ENCODE data around the gene PLEKHH3.

The PLEKHH3 gene

GRCh38 chr17:42702446-42702845 is 25.7 kb upstream of the PLEKHH3 start:
- Histone ChIP-seq H3K36me3 (ENCODE audit: insufficient read depth, low read length) (peaks cover 27% of the 10 kb centered on the region; the same call in 1 of the 2 replicates), H3K9me3 (ENCODE audit: insufficient read depth, low read depth, low read length) (no peaks in the 10 kb centered on the region), H3K4me2 (ENCODE audit: low read depth, low read length, poor library complexity, severe bottlenecking) (no peak overlapping the region), H3K4me1 (ENCODE audit: insufficient read depth, low read length, poor library complexity, severe bottlenecking) (peaks cover 6% of the 10 kb centered on the region), H3F3A (ENCODE audit: low read depth) (no peaks in the 10 kb centered on the region), H3K9me2 (replicated peaks; ENCODE audit: low read depth, low read length) (no peaks in the 10 kb centered on the region), H2AFZ (ENCODE audit: low read length) (no peak overlapping the region), H3K79me2 (ENCODE audit: insufficient read depth, low read length) (no peaks in the 10 kb centered on the region), H3K4me3 (ENCODE audit: low read length, poor library complexity, severe bottlenecking) (no peak overlapping the region), H3K27me3 (ENCODE audit: insufficient read depth, low read length, poor library complexity, severe bottlenecking) (no peaks in the 10 kb centered on the region), H4K20me1 (ENCODE audit: insufficient read depth, low read length, poor library complexity, severe bottlenecking) (peaks cover 4% of the 10 kb centered on the region), H3K9ac (ENCODE audit: low read depth, low read length, poor library complexity, severe bottlenecking) (no peak overlapping the region)
- no peak for TF ChIP-seq EZH2phosphoT487 (IDR thresholded peaks at IDR 0.05; ENCODE audit: borderline replicate concordance)
- TF ChIP-seq, protein P1, sequence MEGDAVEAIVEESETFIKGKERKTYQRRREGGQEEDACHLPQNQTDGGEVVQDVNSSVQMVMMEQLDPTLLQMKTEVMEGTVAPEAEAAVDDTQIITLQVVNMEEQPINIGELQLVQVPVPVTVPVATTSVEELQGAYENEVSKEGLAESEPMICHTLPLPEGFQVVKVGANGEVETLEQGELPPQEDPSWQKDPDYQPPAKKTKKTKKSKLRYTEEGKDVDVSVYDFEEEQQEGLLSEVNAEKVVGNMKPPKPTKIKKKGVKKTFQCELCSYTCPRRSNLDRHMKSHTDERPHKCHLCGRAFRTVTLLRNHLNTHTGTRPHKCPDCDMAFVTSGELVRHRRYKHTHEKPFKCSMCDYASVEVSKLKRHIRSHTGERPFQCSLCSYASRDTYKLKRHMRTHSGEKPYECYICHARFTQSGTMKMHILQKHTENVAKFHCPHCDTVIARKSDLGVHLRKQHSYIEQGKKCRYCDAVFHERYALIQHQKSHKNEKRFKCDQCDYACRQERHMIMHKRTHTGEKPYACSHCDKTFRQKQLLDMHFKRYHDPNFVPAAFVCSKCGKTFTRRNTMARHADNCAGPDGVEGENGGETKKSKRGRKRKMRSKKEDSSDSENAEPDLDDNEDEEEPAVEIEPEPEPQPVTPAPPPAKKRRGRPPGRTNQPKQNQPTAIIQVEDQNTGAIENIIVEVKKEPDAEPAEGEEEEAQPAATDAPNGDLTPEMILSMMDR (conservative IDR thresholded peaks at IDR 0.05; ENCODE audit: low read length), result no peak

DNA sequence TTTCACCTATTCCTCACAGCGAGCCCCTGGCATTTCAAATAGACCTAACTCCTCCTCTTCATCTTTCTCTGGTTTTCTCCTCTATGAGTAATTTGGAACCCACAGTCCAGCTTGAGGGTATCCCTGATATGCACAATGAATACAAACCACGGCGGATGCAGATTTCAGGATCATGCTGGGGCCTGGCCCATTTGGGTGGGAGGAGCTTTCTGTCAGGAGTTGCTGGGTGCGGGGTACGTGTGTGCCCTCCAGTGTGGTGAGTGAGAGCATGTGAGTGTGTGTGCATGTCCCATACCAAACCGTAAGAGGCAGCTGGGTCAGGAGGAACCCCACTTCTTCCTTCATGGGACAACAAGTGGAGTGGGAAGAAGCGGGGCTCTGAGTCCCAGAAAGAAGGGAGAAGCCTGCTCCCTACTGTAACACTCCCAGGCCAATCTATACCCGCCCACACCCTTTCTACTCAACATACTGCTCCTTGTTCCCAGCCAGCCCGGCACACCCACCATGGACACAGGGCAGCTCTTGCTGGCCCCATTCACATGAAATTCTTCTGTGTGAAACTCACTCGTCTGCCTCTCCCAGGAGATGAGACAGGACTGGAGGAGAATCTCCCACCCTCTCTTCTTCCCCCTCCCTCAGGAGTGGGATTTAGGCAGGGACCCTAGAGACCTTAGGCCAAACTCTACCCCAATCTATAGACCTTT is 23.9 kb upstream of the PLEKHH3 start:
- H3K27me3 ChIP-seq (ENCODE audit: insufficient read depth, low read length, poor library complexity, severe bottlenecking), result no peaks in the 10 kb centered on the region
- H2AFZ ChIP-seq (ENCODE audit: low read length), result no peak overlapping the region
- H3K36me3 ChIP-seq (ENCODE audit: insufficient read depth, low read length), result peaks cover 22% of the 10 kb centered on the region; the same call in 1 of the 2 replicates
- no peak overlapping the region for H3K4me2 ChIP-seq (ENCODE audit: low read depth, low read length, poor library complexity, severe bottlenecking)
- no peaks in the 10 kb centered on the region for H3K4me1 ChIP-seq (ENCODE audit: insufficient read depth, low read length, poor library complexity, severe bottlenecking)
- H3K9ac ChIP-seq (ENCODE audit: low read depth, low read length, poor library complexity, severe bottlenecking), result no peak overlapping the region
- TF ChIP-seq EZH2phosphoT487 (IDR thresholded peaks at IDR 0.05; ENCODE audit: borderline replicate concordance), result no peak
- TF ChIP-seq, protein P1 (conservative IDR thresholded peaks at IDR 0.05; ENCODE audit: low read length), result no peak
- H3K9me2 ChIP-seq (replicated peaks; ENCODE audit: low read depth, low read length), result no peaks in the 10 kb centered on the region
- no peak overlapping the region for H3K4me3 ChIP-seq (ENCODE audit: low read length, poor library complexity, severe bottlenecking)
- no peaks in the 10 kb centered on the region for H3K9me3 ChIP-seq (ENCODE audit: insufficient read depth, low read depth, low read length)
- H3K79me2 ChIP-seq (ENCODE audit: insufficient read depth, low read length), result no peaks in the 10 kb centered on the region
- H4K20me1 ChIP-seq (ENCODE audit: insufficient read depth, low read length, poor library complexity, severe bottlenecking), result no peaks in the 10 kb centered on the region
- H3F3A ChIP-seq (ENCODE audit: low read depth), result no peaks in the 10 kb centered on the region

- H3K27me3 ChIP-seq (ENCODE audit: insufficient read depth, low read length, poor library complexity, severe bottlenecking), result no peaks in the 10 kb centered on the region
- H3K79me2 ChIP-seq (ENCODE audit: insufficient read depth, low read length), result no peaks in the 10 kb centered on the region
- TF ChIP-seq, protein P1 (conservative IDR thresholded peaks at IDR 0.05; ENCODE audit: low read length), result no peak
- no peak for TF ChIP-seq EZH2phosphoT487 (IDR thresholded peaks at IDR 0.05; ENCODE audit: borderline replicate concordance)
- no peak overlapping the region for H3K4me2 ChIP-seq (ENCODE audit: low read depth, low read length, poor library complexity, severe bottlenecking)
- no peaks in the 10 kb centered on the region for H3K9me2 ChIP-seq (replicated peaks; ENCODE audit: low read depth, low read length)
- H3F3A ChIP-seq (ENCODE audit: low read depth), result no peaks in the 10 kb centered on the region
- H2AFZ ChIP-seq (ENCODE audit: low read length), result no peak overlapping the region
- H3K36me3 ChIP-seq (ENCODE audit: insufficient read depth, low read length), result peaks cover 9% of the 10 kb centered on the region; the same call in 1 of the 2 replicates
- H4K20me1 ChIP-seq (ENCODE audit: insufficient read depth, low read length, poor library complexity, severe bottlenecking), result no peaks in the 10 kb centered on the region
- H3K9me3 ChIP-seq (ENCODE audit: insufficient read depth, low read depth, low read length), result no peaks in the 10 kb centered on the region
- H3K4me3 ChIP-seq (ENCODE audit: low read length, poor library complexity, severe bottlenecking), result no peak overlapping the region
- no peaks in the 10 kb centered on the region for H3K4me1 ChIP-seq (ENCODE audit: insufficient read depth, low read length, poor library complexity, severe bottlenecking)
- H3K9ac ChIP-seq (ENCODE audit: low read depth, low read length, poor library complexity, severe bottlenecking), result no peak overlapping the region
Measured at GRCh38 chr17:42699415-42699740, 22.6 kb upstream of the PLEKHH3 start.

Data from Loucy (cell line).